HG02798 (cell line): ENCODE measurements around the gene PON2.
A peak's percentile ranks its signal among the peaks of the same experiment; 100 is the strongest.
"Not testable (repeated sequence)": the region's sequence is repeated elsewhere in the genome, so short reads cannot be mapped to it uniquely, and the experiment has no call there.

Experiments used
- ATAC-seq: cut with Tn5 transposase; IDR thresholded peaks from one replicate; pipeline ENCODE4 v1.9.1; 2021; ENCODE audit warnings: mild to moderate bottlenecking; ENCODE audit not compliant: unreplicated experiment, poor library complexity

The PON2 gene

GRCh38 chr7:95434557-95435421 is at the start of gene PON2:
Gene PON2, minus strand, starts transcription at chr7:95435028. Its CDS starts 77 bp downstream, at chr7:95434951.
- peak; percentile 98 for ATAC-seq

- no peak for ATAC-seq
Observed at GRCh38 chr7:95482424-95482823, 47.6 kb upstream of the PON2 start.

GRCh38 chr7:95481271-95482165 is 46.7 kb upstream of the PON2 start:
- ATAC-seq, result no peak

GRCh38 chr7:95479992-95480624 is 45.3 kb upstream of the PON2 start:
- ATAC-seq, result peak; percentile 61

- ATAC-seq, result no peak
Observed at GRCh38 chr7:95478272-95479037, 43.6 kb upstream of the PON2 start.

- peak; percentile 81 for ATAC-seq
Observed at GRCh38 chr7:95476904-95477594, 42.2 kb upstream of the PON2 start.

- no peak for ATAC-seq
Observed at GRCh38 chr7:95476072-95476847, 41.4 kb upstream of the PON2 start.

GRCh38 chr7:95473276-95473985 is 38.6 kb upstream of the PON2 start:
- no peak for ATAC-seq

GRCh38 chr7:95472581-95473161 is 37.8 kb upstream of the PON2 start:
- no peak for ATAC-seq

- ATAC-seq, result no peak
Observed at GRCh38 chr7:95471071-95471470, 36.2 kb upstream of the PON2 start.

- peak; percentile 97 for ATAC-seq
Observed at GRCh38 chr7:95470452-95470851, 35.6 kb upstream of the PON2 start.

- ATAC-seq, result no peak
Observed at GRCh38 chr7:95469848-95470247, 35.0 kb upstream of the PON2 start.

- ATAC-seq, result no peak
Observed at GRCh38 chr7:95469187-95469586, 34.4 kb upstream of the PON2 start.

GRCh38 chr7:95467912-95468607 is 33.2 kb upstream of the PON2 start:
- no peak for ATAC-seq

GRCh38 chr7:95460653-95461052 is 25.8 kb upstream of the PON2 start:
- ATAC-seq, result not testable (repeated sequence)

GRCh38 chr7:95457947-95458346 is 23.1 kb upstream of the PON2 start:
- no peak for ATAC-seq

- ATAC-seq, result peak; percentile 52
Observed at GRCh38 chr7:95454438-95455045, 19.7 kb upstream of the PON2 start.
